Iris pigment epithelial cell (primary cell): ENCODE results near the gene ZNF668.
"Not testable (repeated sequence)": the region's sequence is repeated elsewhere in the genome, so short reads cannot be mapped to it uniquely, and the experiment has no call there.

Experiments used
- DNase-seq: peaks from one replicate; pipeline ENCODE4 v3.0.0-alpha.2; 2011; ENCODE audit warnings: low read depth

ZNF668 gene

GRCh38 chr16:31100876-31101641 is 27.0 kb upstream of the ZNF668 start:
- DNase-seq, result not testable (repeated sequence)

- peak; percentile 84 for DNase-seq
These were observed 26.0 kb upstream of the ZNF668 start for GRCh38 chr16:31099860-31100638.

GRCh38 chr16:31094424-31095120 is 20.5 kb upstream of the ZNF668 start, which contains the start of gene VKORC1:
Gene VKORC1 (minus strand): TSS chr16:31094797. CDS start chr16:31094729, 68 bp downstream.
- DNase-seq, result peak; percentile 99

GRCh38 chr16:31094088-31094423 is 20.0 kb upstream of the ZNF668 start:
- DNase-seq, result peak; percentile 16

GRCh38 chr16:31093132-31093703 is 19.2 kb upstream of the ZNF668 start:
- peak; percentile 45 for DNase-seq

- no peak for DNase-seq
These were observed 18.3 kb upstream of the ZNF668 start for GRCh38 chr16:31092330-31092729.

- peak; percentile 73 for DNase-seq
These were observed 16.5 kb upstream of the ZNF668 start for GRCh38 chr16:31090540-31090939.

GRCh38 chr16:31089199-31089598 is 15.2 kb upstream of the ZNF668 start:
- no peak for DNase-seq

GRCh38 chr16:31088459-31089183 is 14.6 kb upstream of the ZNF668 start, which contains the start of gene PRSS53:
Gene PRSS53 (minus strand): TSS chr16:31088943. CDS start chr16:31088809, 134 bp downstream.
- DNase-seq, result no peak

- DNase-seq, result no peak
These were observed 13.9 kb upstream of the ZNF668 start for GRCh38 chr16:31087971-31088370.

GRCh38 chr16:31087481-31087880 is 13.4 kb upstream of the ZNF668 start:
- no peak for DNase-seq

GRCh38 chr16:31086629-31086906 is 12.5 kb upstream of the ZNF668 start:
- DNase-seq, result no peak

GRCh38 chr16:31085873-31086628 is 12.0 kb upstream of the ZNF668 start:
- DNase-seq, result no peak

- no peak for DNase-seq
These were observed 11.4 kb upstream of the ZNF668 start for GRCh38 chr16:31085411-31085810.

GRCh38 chr16:31084584-31085302 is 10.7 kb upstream of the ZNF668 start:
- no peak for DNase-seq

GRCh38 chr16:31083981-31084380 is 9.9 kb upstream of the ZNF668 start:
- no peak for DNase-seq

- DNase-seq, result no peak
These were observed 9.5 kb upstream of the ZNF668 start for GRCh38 chr16:31083556-31083955.

- no peak for DNase-seq
These were observed 9.0 kb upstream of the ZNF668 start for GRCh38 chr16:31083081-31083480.

GRCh38 chr16:31082368-31083045 is 8.5 kb upstream of the ZNF668 start:
- DNase-seq, result no peak
